GM19463 (cell line): ENCODE results near the gene MYH7.
A peak's percentile ranks its signal among the peaks of the same experiment; 100 is the strongest.
"Not testable (repeated sequence)": the region's sequence is repeated elsewhere in the genome, so short reads cannot be mapped to it uniquely, and the experiment has no call there.

Experiments used
- ATAC-seq: cut with Tn5 transposase; IDR thresholded peaks from one replicate; pipeline ENCODE4 v1.9.1; 2021; ENCODE audit warnings: mild to moderate bottlenecking, moderate library complexity; ENCODE audit not compliant: unreplicated experiment

Gene MYH7

DNA sequence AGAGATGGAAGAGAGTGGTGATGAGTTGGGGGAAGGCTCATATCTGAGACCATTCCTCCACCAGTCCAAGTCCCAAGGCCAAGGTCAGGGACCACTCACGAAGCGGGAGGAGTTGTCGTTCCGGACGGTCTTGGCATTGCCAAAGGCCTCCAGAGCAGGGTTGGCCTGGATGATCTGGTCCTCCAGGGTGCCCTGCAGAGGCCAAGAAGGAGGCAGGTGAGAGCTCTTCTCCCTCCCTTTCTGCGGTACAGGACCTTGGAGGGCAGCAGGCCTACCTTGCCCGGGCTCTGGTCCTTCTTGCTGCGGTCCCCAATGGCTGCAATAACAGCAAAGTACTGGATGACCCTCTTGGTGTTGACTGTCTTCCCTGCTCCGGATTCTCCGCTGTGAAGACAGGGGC lies 4.0 kb downstream of the MYH7 start:
- ATAC-seq, result no peak

DNA sequence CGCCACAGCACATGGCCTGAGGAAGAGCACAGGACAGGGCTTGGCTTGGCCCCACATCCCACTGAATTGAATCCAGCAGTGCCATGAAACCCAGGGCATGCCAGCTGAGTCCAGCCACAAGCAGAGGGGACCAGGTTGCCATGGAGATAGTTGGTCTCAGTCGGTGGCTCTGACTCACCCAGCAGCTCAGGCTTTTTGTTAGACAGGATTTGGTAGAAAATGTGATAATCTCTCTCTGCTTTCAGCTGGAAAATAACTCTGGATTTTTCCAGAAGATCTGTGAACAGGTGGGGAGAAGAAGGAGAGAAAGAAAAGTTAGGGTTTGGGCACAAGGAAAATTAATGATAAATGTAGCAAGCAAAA lies 4.8 kb downstream of the MYH7 start:
- no peak for ATAC-seq

DNA sequence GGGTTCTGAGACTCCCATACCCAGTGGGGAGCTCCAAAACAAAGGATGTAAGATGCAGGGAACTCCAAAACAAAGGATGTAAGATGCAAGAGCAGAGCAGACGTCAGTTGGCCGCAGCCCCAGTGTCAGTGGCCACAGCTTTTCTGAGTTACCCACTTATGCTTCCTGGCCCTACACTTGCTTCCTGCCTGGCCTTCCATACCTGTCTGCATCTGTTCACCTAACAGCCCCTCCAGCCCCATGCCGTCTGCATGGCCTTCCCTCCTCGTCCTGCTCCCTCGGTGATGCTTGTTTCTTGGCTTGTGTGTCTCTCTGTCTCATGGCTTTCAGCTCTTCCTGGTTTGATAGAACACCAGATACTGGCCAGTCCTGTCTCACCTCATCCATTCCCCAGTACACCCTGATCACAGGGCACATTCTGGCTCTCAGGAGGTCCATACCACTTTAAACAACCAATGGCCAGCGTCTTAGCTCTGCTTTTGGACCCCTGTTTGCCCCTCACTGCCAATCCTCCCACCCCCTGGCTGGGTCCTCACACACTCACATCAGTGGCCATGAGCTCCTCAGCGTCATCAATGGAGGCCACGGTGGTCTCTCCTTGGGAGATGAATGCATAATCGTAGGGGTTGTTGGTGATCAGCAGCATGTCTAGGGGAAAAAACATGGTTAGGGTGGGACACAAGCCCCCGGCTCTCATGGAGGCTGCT lies 5.3 kb downstream of the MYH7 start:
- no peak for ATAC-seq

DNA sequence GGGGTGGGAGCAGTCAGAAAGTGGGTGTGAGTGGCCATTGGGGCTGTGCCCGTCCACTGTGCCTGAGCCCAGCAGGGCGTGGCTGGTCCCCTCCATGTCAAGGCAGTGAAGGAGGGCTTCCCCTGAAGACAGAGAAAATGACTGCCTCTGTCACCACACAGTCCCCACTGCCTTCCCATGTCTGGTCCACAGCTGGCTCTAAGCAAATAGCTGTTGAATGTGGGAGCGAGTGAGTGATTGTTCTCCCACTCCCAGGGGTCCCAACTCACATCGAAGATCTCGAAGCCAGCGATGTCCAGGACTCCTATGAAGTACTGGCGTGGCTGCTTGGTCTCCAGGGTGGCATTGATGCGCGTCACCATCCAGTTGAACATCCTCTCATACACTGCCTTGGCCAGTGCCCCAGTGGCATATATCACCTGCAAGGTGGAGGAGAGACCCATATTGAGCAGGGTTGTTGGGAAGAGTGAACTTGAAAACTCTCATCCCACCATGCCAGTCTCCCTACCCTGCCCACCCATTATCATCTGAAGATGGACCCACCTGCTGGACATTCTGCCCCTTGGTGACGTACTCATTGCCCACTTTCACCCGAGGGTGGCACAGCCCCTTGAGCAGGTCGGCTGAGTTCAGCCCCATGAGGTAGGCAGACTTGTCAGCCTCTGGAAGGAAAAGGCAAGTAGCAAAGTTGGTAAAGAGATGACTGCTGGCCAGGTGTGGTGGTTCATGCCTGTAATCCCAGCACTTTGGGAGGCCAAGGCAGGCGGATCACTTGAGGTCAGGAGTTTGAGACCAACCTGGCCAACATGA lies 6.6 kb downstream of the MYH7 start:
- ATAC-seq, result no peak

DNA sequence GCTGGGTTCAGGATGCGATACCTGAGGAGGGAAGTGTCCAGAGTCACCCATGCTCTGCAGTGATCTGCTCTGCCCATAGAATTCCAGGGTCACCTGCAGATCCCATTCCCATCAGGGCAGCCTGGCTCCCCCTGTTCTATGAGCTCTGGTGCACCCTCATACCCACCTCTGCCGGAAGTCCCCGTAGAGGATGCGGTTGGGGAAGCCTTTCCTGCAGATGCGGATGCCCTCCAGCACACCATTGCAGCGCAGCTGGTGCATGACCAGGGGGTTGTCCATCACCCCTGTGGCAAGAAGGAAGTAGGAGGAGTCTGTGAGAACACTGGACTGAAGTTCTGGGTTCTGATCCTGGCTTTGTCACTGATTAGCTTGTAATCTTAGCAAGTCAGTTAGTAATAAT lies 9.7 kb downstream of the MYH7 start:
- ATAC-seq, result not testable (repeated sequence)

DNA sequence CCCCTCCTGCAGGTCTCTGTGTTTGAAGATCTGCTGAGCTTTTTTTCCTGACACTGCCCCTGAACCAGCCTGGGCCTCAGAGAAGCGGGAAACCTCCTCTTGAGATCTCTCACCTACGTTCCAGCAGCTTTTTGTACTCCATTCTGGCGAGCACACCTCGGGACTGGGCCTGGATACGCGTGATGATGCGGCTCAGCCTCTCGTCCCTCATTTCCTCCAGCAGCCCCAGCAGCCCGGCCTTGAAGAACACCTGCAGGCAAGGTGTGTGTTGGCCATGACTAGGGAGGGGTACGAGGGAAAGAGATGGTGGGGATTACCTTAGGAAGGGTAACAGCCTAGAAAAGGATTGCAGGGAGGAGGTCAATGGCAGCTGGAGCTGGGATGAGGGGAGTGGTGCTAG lies 10.3 kb downstream of the MYH7 start:
- no peak for ATAC-seq

DNA sequence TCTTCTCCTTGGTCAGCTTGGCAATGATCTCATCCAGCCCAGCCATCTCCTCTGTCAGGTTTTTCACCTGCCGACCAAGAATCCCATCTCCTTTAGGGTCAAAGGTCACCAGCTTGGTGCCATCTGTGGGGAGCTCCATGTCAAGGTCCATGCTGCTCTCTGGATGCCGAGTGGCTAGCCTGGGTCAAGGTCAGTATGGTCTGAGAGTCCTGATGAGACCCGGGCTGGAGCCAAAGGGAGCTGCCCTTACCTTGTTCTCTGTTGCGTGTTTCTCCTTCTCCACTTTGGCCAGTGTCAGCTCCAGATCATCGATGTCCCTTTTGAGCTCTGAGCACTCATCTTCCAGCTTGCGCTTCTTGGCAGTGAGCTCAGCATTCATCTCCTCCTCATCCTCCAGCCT lies 11.8 kb downstream of the MYH7 start:
- ATAC-seq, result no peak

DNA sequence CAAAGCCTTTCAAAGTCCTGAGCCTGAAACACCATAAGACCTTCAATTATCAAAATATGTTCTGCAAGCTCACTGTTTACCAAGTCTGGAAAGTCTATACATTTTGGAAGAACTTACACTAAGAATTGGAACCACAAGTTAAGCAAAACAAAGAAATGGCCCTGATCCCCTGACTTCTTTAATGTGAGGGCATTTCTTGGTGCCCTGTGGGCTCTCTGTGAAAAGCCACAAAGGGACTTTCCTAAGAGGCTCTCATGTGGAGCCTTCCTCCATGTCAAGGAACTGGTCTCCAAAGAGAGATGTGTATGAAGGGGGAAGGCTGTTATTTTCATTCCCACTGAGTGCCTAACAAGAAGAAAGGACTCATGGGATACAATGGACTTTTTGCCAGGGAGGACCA lies 13.9 kb downstream of the MYH7 start:
- peak; percentile 67 for ATAC-seq

DNA sequence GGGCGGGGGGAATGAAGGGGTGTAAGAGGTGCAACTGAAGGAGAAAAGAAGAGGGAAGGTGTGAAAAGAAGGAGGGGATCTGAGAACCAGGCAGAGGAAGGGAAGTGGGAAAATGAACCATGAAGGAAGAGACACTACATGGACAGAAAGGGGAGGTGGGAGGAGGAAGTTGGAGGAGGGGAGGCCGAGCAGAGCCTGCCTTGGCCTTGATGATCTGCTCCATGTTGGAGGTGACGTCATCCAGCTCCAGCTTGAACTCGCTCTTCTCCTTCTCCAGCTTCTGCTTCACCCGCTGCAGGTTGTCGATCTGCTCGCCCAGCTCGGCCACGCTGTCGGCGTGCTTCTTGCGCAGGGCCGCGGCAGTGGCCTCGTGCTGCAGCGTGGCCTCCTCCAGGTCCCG lies 15.8 kb downstream of the MYH7 start:
- not testable (repeated sequence) for ATAC-seq

DNA sequence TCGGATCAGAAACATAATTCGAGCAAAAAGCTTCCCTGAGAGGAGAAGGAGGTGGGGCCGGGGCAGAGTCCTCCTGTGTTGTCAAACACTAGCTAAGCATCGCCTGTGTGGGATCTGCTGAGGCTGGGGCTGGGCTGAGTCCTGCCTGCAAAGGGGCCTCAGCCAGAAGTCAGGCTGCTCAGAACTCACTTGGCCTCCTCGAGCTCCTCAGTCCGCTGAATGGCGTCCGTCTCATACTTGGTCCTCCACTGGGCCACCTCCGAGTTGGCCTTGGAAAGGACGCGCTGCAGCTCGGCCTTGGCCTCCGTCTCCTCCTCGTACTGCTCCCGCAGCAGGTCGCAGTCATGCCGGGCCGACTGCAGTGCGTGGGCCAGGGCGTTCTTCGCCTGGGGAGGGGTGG lies 17.4 kb downstream of the MYH7 start:
- no peak for ATAC-seq

DNA sequence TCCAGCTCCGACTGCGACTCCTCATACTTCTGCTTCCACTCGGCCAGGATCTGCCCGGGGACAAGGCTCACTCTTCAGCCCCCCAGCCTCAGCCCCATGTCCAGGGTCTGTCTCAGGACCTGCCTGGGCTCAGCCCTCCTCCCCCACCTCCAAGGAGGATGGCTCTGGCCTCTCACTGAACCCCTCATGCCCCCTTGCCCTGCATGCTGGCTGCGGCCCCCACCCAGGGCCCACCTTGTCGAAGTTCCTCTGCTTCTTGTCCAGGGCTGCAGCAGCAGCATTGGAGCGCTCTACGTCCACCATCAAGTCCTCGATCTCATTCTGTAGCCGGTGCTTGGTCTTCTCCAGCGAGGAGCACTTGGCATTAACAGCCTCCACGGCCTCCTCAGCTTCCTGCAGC lies 18.2 kb downstream of the MYH7 start:
- not testable (repeated sequence) for ATAC-seq

DNA sequence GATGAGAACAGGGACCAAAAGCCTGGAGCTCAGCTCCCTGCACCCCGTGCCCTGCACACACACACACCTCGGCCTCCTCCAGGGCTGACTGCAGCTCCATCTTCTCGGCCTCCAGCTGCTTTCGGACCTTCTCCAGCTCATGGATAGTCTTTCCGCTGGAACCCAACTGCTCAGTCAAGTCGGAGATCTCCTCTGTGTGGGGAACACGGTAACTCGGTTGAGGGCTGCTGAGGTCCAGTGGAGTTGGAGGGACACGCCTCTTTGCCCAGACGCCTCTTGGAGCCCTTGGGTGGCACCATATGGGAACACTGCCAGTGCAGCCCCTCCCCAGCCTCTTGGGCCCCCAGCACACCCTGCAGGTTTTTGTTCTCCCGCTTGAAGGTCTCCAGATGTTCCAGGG lies 18.7 kb downstream of the MYH7 start:
- no peak for ATAC-seq

DNA sequence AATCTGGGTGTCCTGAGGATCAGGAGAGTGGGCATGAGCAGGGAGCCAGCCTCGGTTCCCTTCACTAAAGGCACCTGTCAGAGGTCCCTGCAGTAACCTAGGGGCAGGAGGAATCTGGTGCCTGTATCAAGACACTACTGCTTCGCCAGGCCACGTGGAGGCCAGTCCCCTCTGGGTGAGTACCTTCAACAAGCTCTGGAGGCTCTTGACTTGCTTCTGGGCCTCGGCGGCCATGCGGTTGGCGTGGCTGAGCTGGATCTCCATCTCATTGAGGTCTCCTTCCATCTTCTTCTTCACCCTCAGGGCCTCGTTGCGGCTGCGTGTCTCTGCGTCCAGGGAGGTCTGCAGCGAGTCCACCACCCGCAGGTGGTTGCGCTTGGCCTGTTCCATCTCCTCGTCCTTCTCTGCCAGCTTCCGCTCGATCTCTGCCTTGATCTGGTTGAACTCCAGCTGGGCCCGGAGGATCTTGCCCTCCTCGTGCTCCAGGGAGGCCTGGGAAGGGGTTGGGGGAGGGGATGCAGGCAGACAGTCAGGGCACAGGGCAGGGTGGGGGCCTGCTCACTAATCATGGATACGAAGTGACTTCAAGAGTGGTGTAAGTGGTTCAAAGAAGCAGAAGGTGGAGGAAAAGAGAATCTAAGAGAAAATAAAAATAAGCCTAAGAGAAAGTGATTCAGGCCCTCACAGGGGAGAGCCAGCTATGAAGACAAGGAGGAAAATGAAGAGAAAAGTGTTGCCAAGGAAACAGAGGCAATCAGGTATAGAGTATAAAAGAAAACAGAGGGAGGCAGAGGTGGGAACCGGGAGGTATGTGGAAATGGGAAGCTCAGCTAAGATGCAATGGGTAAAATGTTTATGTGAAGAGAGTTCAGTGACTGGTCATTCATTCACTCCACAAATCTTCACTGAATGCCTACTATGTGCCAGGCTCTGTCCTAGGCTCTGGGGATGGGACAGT lies 19.4 kb downstream of the MYH7 start:
- ATAC-seq, result no peak

DNA sequence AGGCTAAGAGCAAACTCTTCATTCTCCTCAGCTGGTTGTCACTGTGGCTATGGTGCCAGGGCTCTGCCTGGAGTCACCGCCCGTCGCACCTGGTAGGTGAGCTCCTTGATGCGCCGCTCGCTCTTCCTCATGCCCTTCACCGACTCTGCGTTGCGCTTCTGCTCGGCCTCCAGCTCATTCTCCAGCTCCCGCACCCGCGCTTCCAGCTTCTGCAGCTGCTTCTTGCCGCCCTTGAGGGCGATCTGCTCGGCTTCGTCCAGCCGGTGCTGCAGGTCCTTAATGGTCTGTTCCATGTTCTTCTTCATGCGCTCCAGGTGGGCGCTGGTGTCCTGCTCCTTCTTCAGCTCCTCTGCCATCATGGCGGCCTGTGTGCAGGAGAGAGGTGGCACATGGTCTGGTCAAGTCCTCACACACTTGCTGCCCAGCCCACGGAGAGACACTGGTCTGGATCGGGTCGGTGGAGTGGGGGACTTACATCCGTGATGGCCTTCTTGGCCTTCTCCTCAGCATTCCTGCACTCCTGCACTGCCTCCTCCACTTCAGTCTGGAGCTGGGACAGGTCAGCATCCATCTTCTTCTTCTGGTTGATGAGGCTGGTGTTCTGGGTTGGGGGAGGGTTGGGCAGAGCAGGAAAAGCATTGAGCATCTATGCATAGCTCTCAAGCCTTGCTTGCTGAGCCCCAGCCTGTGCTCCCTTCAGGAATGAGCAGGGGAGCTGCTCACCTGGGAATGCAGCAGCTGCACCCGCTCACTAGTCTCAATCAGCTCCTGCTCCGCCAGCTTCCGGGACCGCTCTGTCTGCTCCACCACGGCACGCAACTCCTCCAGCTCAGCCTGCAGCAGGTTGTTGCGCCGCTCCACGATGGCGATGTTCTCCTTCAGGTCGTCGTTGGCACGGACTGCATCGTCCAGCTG lies 20.3 kb downstream of the MYH7 start:
- no peak for ATAC-seq

DNA sequence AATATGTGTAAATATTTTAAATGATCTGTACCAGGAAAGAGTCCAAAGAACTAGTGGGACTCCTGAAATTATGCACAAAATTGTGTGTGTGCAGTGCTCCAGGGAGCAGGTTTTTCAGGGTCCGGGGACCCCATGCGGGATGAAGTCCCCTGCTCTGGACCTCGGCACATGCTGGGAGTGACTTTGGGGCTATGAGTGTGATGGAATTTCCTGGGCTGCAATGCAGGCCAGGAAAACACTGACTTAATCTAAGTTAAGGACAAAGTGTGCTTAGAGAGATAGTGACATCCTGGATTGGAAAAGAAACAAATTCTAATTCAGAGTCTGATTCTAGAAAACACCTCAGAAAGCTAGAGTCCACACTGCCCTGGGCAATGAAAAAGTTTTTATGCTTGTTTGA lies 21.2 kb downstream of the MYH7 start:
- ATAC-seq, result no peak

DNA sequence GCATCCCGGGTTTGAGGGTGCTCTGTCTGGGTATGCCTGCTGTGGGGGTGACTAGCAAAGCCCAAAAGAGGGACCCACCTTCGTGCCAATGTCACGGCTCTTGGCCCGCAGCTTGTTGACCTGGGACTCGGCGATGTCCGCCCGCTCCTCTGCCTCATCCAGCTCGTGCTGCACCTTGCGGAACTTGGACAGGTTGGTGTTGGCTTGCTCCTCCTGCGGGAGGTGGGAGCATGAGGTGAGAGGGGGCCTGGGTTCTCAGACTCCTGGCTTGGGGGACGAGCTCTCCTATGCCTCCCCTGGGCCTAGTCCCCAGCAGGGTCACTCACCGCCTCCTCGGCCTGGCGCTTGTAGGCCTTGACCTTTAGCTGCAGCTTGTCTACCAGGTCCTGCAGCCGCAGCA lies 21.8 kb downstream of the MYH7 start:
- no peak for ATAC-seq

DNA sequence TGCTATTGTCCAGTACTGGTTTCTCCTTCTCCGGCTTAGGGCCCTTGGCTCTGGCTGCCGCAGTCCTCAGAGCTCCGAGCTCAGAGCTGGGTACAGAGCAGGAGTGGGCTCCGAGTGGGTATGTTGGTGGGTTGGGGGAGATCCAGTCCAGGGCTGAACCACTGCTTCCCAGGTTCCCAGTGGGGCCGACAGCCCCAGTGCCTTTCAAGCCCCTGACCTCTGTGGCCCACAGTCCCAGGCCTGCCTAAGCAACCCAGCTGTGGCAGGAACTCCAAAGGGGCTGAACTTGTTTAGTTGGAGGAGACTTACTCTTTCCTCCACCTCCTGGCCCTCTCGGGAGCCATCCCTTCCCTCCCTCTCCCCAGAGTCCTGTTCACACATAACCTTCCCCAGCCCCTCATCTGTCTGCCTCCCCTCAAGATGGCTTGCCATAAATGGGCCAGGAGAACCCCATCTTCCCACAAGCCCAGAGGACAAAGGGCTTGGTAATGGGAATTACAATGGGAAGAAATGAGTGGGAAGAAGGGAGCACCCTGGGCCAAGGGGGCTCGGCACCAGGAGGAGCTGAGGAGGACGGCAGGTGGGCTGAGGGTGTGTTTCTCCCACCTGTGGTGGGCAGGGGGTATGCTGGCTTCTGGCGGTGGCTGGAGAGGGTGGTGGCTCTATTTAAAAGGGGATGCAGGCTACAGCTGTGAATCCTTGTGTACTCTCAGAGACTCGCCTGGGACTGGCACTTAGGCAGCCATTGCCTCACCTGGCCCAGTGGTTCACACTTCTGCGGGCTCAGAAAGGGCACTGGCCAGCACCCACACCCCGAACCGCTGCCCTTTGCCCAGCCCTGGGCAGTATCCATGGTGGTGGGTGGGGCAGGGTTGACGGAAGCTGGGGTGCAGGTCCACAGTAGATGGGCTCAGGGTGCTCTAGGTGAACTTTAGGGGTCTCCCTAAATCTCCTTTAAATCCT lies 23.6 kb downstream of the MYH7 start:
- ATAC-seq, result no peak

DNA sequence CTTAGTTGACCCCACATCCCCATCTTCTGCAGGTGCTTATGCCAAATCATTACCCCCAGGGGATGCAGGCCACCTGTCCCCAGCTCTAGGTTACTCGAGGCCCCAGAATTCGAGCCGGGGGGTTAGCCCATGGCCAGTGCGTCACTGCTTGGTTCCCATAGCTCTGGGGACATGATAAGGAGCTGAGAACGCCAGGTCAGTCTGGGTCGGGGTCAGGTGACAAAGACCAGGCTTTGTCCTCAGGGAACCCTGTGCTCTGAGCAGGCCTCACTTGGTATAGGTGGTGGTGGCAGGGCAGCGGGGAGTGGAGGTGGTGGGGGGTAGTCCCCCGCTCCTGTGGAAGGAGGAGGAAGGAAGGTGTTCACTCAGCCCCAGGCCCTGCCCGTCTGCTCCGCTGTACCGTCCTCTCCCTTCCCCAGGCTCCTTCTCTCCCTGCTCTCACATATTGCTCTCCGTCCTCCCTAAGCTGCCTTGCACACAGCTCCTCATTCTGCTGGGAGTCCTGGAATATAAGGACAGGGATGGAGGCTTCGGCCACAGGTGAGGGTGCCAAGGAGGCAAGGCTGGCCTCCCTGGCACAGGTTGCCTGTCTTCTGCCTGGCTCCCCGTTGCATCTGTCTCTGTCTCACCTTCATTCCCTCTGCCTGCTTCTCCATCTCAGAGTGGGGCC lies 25.4 kb downstream of the MYH7 start:
- no peak for ATAC-seq

DNA sequence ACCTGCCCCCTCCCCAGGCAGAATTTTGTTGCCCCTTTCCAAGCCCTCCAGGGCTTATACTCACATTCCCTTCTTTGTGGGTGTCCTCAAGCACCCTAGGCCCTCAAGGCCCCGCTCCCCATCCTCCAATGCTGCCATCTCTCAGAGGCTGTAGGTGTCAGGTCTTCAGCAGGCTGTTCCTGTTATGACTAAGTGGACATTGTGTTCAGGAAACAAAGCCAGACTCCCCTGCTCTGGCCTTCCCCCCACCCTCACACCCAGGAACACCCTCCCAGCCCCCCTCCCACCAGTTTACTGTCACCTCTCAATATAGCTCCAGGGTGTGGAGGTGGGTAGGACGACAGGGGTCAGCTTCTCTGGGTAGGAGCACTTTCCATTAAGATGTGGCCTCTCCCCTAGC lies 26.0 kb downstream of the MYH7 start:
- no peak for ATAC-seq
